ENCODE measurements around the gene DSCAM. TPM values are rescaled to one million over a fixed set of nuclear protein-coding genes. Genes with fewer than 3 reads are reported as not detected.

The DSCAM gene
- total RNA-seq, 2 donors from 2014 or later = 18.5 to 25.5 TPM

DNA sequence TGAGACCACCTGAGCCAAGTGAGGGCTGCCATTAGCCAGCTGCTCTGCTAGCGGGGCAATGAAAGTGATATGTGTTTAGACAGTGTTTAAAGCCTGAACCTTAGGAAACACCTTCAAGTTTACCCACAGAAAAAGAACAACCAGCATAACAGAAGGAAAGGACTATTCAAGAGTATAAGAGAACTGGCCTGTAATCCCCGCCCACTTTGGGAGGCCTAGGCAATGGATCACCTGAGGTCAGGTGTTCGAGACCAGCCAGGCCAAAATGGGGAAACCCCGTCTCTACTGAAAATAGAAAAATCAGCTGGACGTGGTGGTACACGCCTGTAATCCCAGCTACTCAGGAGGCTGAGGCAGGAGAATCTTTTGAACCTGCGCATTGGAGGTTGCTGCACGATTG, 830.3 kb downstream of the DSCAM start:
- TF ChIP-seq CTCF (conservative IDR thresholded peaks at IDR 0.05) = no peak
- no peak overlapping the region for H3K9ac ChIP-seq (ENCODE audit: extremely low read depth, low read length, poor library complexity, severe bottlenecking)
- no peaks in the 10 kb centered on the region for H3K27me3 ChIP-seq (ENCODE audit: control insufficient read depth, insufficient read depth, low read length, poor library complexity, severe bottlenecking)
- Mint-ChIP-seq H3K4me3 (no peak overlapping the region), H3K27ac (no peak overlapping the region), H3K36me3 (ENCODE audit: low read depth) (peaks cover 70% of the 10 kb centered on the region), H3K4me1 (no peaks in the 10 kb centered on the region), H3K27me3 (ENCODE audit: insufficient read depth) (no peaks in the 10 kb centered on the region), H3K9me3 (no peaks in the 10 kb centered on the region)
- 85 to 92% methylated on average over 5 to 8 of the region's 8 CpGs for WGBS, 2 experiments (ENCODE audit: insufficient coverage in 1 of 2, insufficient read length in 1 of 2)
- DNase-seq = no peak
- H3K27ac ChIP-seq (ENCODE audit: low read depth, low read length) = no peak overlapping the region
- H3K4me1 ChIP-seq (ENCODE audit: control insufficient read depth, insufficient read depth, low read length) = no peaks in the 10 kb centered on the region
- peaks cover 58% of the 10 kb centered on the region for H3K36me3 ChIP-seq (ENCODE audit: control insufficient read depth, insufficient read depth, low read length)
- H3K4me3 ChIP-seq (ENCODE audit: low read length) = no peak overlapping the region
- H3K9me3 ChIP-seq (ENCODE audit: control insufficient read depth, low read length) = peaks cover 8% of the 10 kb centered on the region

- Mint-ChIP-seq H3K27me3 (ENCODE audit: insufficient read depth) (no peaks in the 10 kb centered on the region), H3K4me3 (no peak overlapping the region), H3K9me3 (no peaks in the 10 kb centered on the region), H3K4me1 (no peaks in the 10 kb centered on the region), H3K36me3 (ENCODE audit: low read depth) (peaks cover 70% of the 10 kb centered on the region), H3K27ac (no peak overlapping the region)
- WGBS, 2 experiments (ENCODE audit: insufficient coverage in 1 of 2, insufficient read length in 1 of 2) = 83 to 100% methylated on average over 2 to 3 of the region's 3 CpGs
- Histone ChIP-seq H3K4me3 (ENCODE audit: low read length) (no peak overlapping the region), H3K9ac (ENCODE audit: extremely low read depth, low read length, poor library complexity, severe bottlenecking) (no peak overlapping the region), H3K4me1 (ENCODE audit: control insufficient read depth, insufficient read depth, low read length) (no peaks in the 10 kb centered on the region), H3K27me3 (ENCODE audit: control insufficient read depth, insufficient read depth, low read length, poor library complexity, severe bottlenecking) (no peaks in the 10 kb centered on the region), H3K36me3 (ENCODE audit: control insufficient read depth, insufficient read depth, low read length) (peaks cover 57% of the 10 kb centered on the region), H3K9me3 (ENCODE audit: control insufficient read depth, low read length) (peaks cover 8% of the 10 kb centered on the region), H3K27ac (ENCODE audit: low read depth, low read length) (no peak overlapping the region)
- TF ChIP-seq CTCF (conservative IDR thresholded peaks at IDR 0.05) = no peak
- no peak for DNase-seq
Measured at GRCh38 chr21:40016234-40016633, 830.7 kb downstream of the DSCAM start.

GRCh38 chr21:40015818-40016217, 831.1 kb downstream of the DSCAM start:
- no peak for TF ChIP-seq CTCF (conservative IDR thresholded peaks at IDR 0.05)
- no peak for DNase-seq

More at GRCh38 chr21:40015818-40016217, 831.1 kb downstream of the DSCAM start:
- 82 to 96% methylated on average over 3 of the region's 3 CpGs for WGBS, 2 experiments (ENCODE audit: insufficient coverage in 1 of 2, insufficient read length in 1 of 2)
- H3K9ac ChIP-seq (ENCODE audit: extremely low read depth, low read length, poor library complexity, severe bottlenecking) = no peak overlapping the region
- Mint-ChIP-seq H3K4me1 (no peaks in the 10 kb centered on the region), H3K36me3 (ENCODE audit: low read depth) (peaks cover 69% of the 10 kb centered on the region), H3K9me3 (no peaks in the 10 kb centered on the region), H3K27me3 (ENCODE audit: insufficient read depth) (no peaks in the 10 kb centered on the region), H3K4me3 (no peak overlapping the region), H3K27ac (no peak overlapping the region)
- H3K4me1 ChIP-seq (ENCODE audit: control insufficient read depth, insufficient read depth, low read length) = no peaks in the 10 kb centered on the region
- H3K4me3 ChIP-seq (ENCODE audit: low read length) = no peak overlapping the region
- peaks cover 53% of the 10 kb centered on the region for H3K36me3 ChIP-seq (ENCODE audit: control insufficient read depth, insufficient read depth, low read length)
- H3K9me3 ChIP-seq (ENCODE audit: control insufficient read depth, low read length) = peaks cover 8% of the 10 kb centered on the region
- H3K27ac ChIP-seq (ENCODE audit: low read depth, low read length) = no peak overlapping the region
- no peaks in the 10 kb centered on the region for H3K27me3 ChIP-seq (ENCODE audit: control insufficient read depth, insufficient read depth, low read length, poor library complexity, severe bottlenecking)

Data from endodermal cell (in vitro differentiated cells).